HepG2 (cell line): ENCODE results near the gene DHX30. TPM values are rescaled to one million over a fixed set of nuclear protein-coding genes. Genes with fewer than 3 reads are reported as not detected.

Source experiments
- ARID3A ChIP-seq: IDR thresholded peaks from 2 replicates; pipeline ENCODE4 v1.6.1; 2012; ENCODE audit warnings: low read depth, low read length, improper control_type of control experiment
- ATF4 ChIP-seq, 2 experiments: fragments of 450-650 bp in 1 of 2; sonication (generic) in 1 of 2; formaldehyde crosslinking; IDR thresholded peaks; 2 replicates each; pipeline versions ENCODE4 v1.5.0 to v1.8.0; 2020 to 2022; ENCODE audit warnings: mild to moderate bottlenecking in 1 of 2, missing genetic modification reagents in 1 of 2
- CREBL2 ChIP-seq: sonication (generic); formaldehyde crosslinking; IDR thresholded peaks from 2 replicates; pipeline ENCODE4 v1.8.1; 2023; ENCODE audit warnings: missing genetic modification reagents, mild to moderate bottlenecking, borderline replicate concordance
- GATAD1 ChIP-seq: IDR thresholded peaks from 2 replicates; pipeline ENCODE4 v1.6.1; 2016; ENCODE audit warnings: missing genetic modification reagents, missing compliant biosample characterization
- HDAC2 ChIP-seq: sonication (generic); formaldehyde crosslinking; IDR thresholded peaks from 2 replicates; pipeline ENCODE4 v1.4.0; 2020; ENCODE audit warnings: missing genetic modification reagents
- ISL2 ChIP-seq: sonication (generic); formaldehyde crosslinking; IDR thresholded peaks from 2 replicates; pipeline ENCODE4 v1.5.0; 2020; ENCODE audit warnings: missing genetic modification reagents
- NCOA1 ChIP-seq: sonication (generic); formaldehyde crosslinking; IDR thresholded peaks from 2 replicates; pipeline ENCODE4 v1.9.0; 2021; ENCODE audit warnings: missing genetic modification reagents
- PAF1 ChIP-seq: IDR thresholded peaks from 2 replicates; pipeline ENCODE4 v1.6.1; 2016; ENCODE audit warnings: missing genetic modification reagents, missing compliant biosample characterization
- SMC3 ChIP-seq: IDR thresholded peaks from 2 replicates; pipeline ENCODE4 v1.6.1; 2011; ENCODE audit warnings: low read length, improper control_type of control experiment
- SNAPC4 ChIP-seq: sonication (generic); formaldehyde crosslinking; IDR thresholded peaks from 2 replicates; pipeline ENCODE4 v1.4.0; 2020; ENCODE audit warnings: mild to moderate bottlenecking, missing genetic modification reagents
- SOX13 ChIP-seq, 3 experiments: fragments of 450-650 bp in 1 of 3; sonication (generic) in 1 of 3; formaldehyde crosslinking in 1 of 3; IDR thresholded peaks in 2 of 3; conservative IDR thresholded peaks in 1 of 3; 2 replicates each; pipeline versions ENCODE4 v1.5.0 to v1.6.1; 2016 to 2020; ENCODE audit warnings: antibody characterized with exemption in 1 of 3, mild to moderate bottlenecking in 1 of 3, missing compliant biosample characterization in 1 of 3, missing genetic modification reagents in 1 of 3, moderate library complexity in 1 of 3
- ZBTB7A ChIP-seq: sonication (generic); formaldehyde crosslinking; IDR thresholded peaks from 2 replicates; pipeline ENCODE4 v1.8.0; 2022; ENCODE audit warnings: mild to moderate bottlenecking, missing genetic modification reagents
- ZNF205 ChIP-seq: IDR thresholded peaks from 2 replicates; pipeline ENCODE4 v1.6.1; 2018; ENCODE audit warnings: missing biosample characterization, missing genetic modification reagents
- ZNF264 ChIP-seq: sonication (generic); formaldehyde crosslinking; IDR thresholded peaks from 2 replicates; pipeline ENCODE4 v1.4.0; 2020; ENCODE audit warnings: missing genetic modification reagents
- ZNF558 ChIP-seq: sonication (generic); formaldehyde crosslinking; IDR thresholded peaks from 2 replicates; pipeline ENCODE4 v1.9.0; 2022; ENCODE audit warnings: mild to moderate bottlenecking, missing genetic modification reagents, borderline replicate concordance
- ZNF576 ChIP-seq: sonication (generic); formaldehyde crosslinking; IDR thresholded peaks from 2 replicates; pipeline ENCODE4 v1.4.0; 2020; ENCODE audit warnings: mild to moderate bottlenecking, missing genetic modification reagents
- polyA plus RNA-seq, 8 experiments: library from polyadenylated mRNA; depleted of rRNA in 3 of 8; stranded (reverse) in 7 of 8; unstranded in 1 of 8; fragments of >200 nt; fragmentation: Illumina TruSeq in 4 of 8; extraction: Trizol in 4 of 8; gene quantifications; 2 replicates each; pipeline versions ENCODE4 v1.2.1 to v1.2.3, GENCODE V29; 2011 to 2016; ENCODE audit warnings: low read depth in 4 of 8, missing spikeins in 1 of 8, mixed read lengths in 1 of 8; ENCODE audit not compliant: insufficient read depth in 1 of 8
- total RNA-seq, 5 experiments: library from RNA; depleted of rRNA; stranded (reverse); fragments of >200 nt; fragmentation: Illumina TruSeq; extraction: Trizol; gene quantifications; 2 replicates each; pipeline ENCODE4 v1.2.3, GENCODE V29; 2016; ENCODE audit warnings: low read depth in 1 of 5
- TF ChIP-seq, protein P1 (sequence below): sonication (generic); formaldehyde crosslinking; IDR thresholded peaks from 2 replicates; pipeline ENCODE4 v1.4.0; 2020; ENCODE audit warnings: missing genetic modification reagents, borderline replicate concordance
- TF ChIP-seq, protein P2 (sequence below): sonication (generic); formaldehyde crosslinking; IDR thresholded peaks from 2 replicates; pipeline ENCODE4 v1.4.0; 2020; ENCODE audit warnings: mild to moderate bottlenecking, missing genetic modification reagents

The DHX30 gene
- total and polyA plus RNA-seq, 2 of the 13 experiments (the other 11 are each of a cell fraction or from before 2014, with no cell fraction given) = 30.6 to 59.4 TPM

DNA sequence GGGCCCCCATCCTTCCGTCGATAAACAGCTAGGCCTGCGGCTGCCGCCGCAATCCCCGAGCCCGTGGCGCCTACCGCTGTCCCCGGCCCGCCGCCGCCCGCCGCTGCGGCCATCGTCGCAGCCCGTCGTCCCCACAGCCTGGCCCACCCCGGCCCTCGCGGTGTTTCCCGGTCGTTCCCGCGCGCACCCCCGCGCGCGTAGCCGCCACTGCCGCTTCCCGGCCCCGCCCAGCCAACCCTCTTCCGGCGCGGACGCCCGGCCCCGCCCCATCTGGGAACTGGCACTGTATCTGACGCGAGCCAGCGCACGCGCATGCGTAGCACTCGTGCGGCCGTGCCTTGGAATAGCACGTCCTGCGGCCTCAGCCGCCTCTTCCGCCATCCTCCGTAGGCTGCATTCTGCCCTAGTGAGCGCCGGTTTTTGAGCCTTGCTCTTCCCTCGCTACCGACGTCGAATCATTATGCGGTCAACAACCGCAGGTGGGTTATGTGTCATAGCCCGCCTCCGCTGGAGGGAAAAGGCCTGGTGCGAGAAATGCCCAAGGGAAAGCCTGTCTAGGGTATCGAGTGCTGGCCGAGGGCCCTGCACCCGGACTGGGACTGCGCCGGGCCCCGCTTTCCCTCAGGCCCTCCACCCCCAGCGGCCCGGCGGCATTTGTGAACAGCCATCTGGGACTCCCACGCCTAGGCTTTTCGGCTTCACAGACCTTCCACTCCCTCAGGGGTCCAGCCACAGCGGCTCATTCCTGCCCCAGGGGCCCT, 21.1 kb upstream of the DHX30 start, which contains the start of gene SMARCC1 (continued):
- TF ChIP-seq, protein P1, sequence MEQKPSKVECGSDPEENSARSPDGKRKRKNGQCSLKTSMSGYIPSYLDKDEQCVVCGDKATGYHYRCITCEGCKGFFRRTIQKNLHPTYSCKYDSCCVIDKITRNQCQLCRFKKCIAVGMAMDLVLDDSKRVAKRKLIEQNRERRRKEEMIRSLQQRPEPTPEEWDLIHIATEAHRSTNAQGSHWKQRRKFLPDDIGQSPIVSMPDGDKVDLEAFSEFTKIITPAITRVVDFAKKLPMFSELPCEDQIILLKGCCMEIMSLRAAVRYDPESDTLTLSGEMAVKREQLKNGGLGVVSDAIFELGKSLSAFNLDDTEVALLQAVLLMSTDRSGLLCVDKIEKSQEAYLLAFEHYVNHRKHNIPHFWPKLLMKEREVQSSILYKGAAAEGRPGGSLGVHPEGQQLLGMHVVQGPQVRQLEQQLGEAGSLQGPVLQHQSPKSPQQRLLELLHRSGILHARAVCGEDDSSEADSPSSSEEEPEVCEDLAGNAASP (CRISPR knock-in tag) = no peak
- TF ChIP-seq ISL2 (CRISPR knock-in tag) (no peak; the same call in 1 of the 2 replicates), ATF4 (CRISPR knock-in tag; IDR thresholded peaks at IDR 0.05) (peak in 1 of 2 experiments; percentile 61; a peak in 1 of 4 replicates), ZNF264 (CRISPR knock-in tag) (peak; percentile 66; the same call in 1 of the 2 replicates), ZNF558 (peak; percentile 62; the same call in 1 of the 2 replicates), NCOA1 (no peak), SNAPC4 (CRISPR knock-in tag) (peak; percentile 74; the same call in 1 of the 2 replicates), ZNF576 (CRISPR knock-in tag) (no peak), CREBL2 (CRISPR knock-in tag) (0 out of 2 replicates have a peak, but pooled peaks have one; percentile 13), ARID3A (no peak), HDAC2 (peak; percentile 48; the same call in 1 of the 2 replicates), PAF1 (no peak), ZBTB7A (CRISPR knock-in tag) (no peak), ZNF205 (no peak), SOX13 (IDR thresholded peaks at IDR 0.05) (no peak), SOX13 (CRISPR knock-in tag; conservative IDR thresholded peaks at IDR 0.05 in 1 of 2, IDR thresholded peaks at IDR 0.05 in 1 of 2) (0 out of 4 replicates have a peak, but pooled peaks of 1 of the 2 experiments have one; percentile 42), GATAD1 (peak; percentile 65), SMC3 (no peak)
- TF ChIP-seq, protein P2, sequence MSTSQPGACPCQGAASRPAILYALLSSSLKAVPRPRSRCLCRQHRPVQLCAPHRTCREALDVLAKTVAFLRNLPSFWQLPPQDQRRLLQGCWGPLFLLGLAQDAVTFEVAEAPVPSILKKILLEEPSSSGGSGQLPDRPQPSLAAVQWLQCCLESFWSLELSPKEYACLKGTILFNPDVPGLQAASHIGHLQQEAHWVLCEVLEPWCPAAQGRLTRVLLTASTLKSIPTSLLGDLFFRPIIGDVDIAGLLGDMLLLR (CRISPR knock-in tag) = no peak
